ENCODE data around the gene BBS1. TPM values are rescaled to one million over a fixed set of nuclear protein-coding genes. Genes with fewer than 3 reads are reported as not detected.

Gene BBS1
- total RNA-seq, 2 donors from 2014 or later = 49.0 to 58.0 TPM

- ATAC-seq = no peak
- Histone ChIP-seq H3K27ac (no peak overlapping the region), H3K27me3 (no peaks in the 10 kb centered on the region), H3K4me1 (peaks cover 21% of the 10 kb centered on the region), H3K36me3 (replicated peaks in 1 of 2; ENCODE audit: insufficient read depth in 1 of 2, low read depth in 2 of 2) (no peaks in the 10 kb centered on the region), H3K4me3 (no peak overlapping the region), H3K9me3 (no peaks in the 10 kb centered on the region)
- no peak for DNase-seq
- intact Hi-C loops (cut with DNase I) = no loop called here
- 37 to 59% methylated on average over 3 to 15 of the region's 18 CpGs for WGBS, 2 donors
- TF ChIP-seq, protein P1, sequence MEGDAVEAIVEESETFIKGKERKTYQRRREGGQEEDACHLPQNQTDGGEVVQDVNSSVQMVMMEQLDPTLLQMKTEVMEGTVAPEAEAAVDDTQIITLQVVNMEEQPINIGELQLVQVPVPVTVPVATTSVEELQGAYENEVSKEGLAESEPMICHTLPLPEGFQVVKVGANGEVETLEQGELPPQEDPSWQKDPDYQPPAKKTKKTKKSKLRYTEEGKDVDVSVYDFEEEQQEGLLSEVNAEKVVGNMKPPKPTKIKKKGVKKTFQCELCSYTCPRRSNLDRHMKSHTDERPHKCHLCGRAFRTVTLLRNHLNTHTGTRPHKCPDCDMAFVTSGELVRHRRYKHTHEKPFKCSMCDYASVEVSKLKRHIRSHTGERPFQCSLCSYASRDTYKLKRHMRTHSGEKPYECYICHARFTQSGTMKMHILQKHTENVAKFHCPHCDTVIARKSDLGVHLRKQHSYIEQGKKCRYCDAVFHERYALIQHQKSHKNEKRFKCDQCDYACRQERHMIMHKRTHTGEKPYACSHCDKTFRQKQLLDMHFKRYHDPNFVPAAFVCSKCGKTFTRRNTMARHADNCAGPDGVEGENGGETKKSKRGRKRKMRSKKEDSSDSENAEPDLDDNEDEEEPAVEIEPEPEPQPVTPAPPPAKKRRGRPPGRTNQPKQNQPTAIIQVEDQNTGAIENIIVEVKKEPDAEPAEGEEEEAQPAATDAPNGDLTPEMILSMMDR (IDR thresholded peaks at IDR 0.05) = no peak
- TF ChIP-seq POLR2A (IDR thresholded peaks at IDR 0.05) = no peak
Observed at GRCh38 chr11:66546966-66547661, 36.7 kb downstream of the BBS1 start.

- H3K36me3 ChIP-seq (replicated peaks in 1 of 2; ENCODE audit: insufficient read depth in 1 of 2, low read depth in 2 of 2) = no peaks in the 10 kb centered on the region
- H3K4me3 ChIP-seq = no peak overlapping the region
- DNase-seq (no peak), ATAC-seq (no peak)
- TF ChIP-seq POLR2A (IDR thresholded peaks at IDR 0.05) = no peak
- TF ChIP-seq, protein P1 (IDR thresholded peaks at IDR 0.05) = no peak
- 41 to 65% methylated on average over 3 to 5 of the region's 5 CpGs for whole genome bisulfite sequencing, 2 donors
- intact Hi-C loops (cut with DNase I) = no loop called here
- H3K4me1 ChIP-seq = peaks cover 21% of the 10 kb centered on the region
- H3K9me3 ChIP-seq = no peaks in the 10 kb centered on the region
- H3K27ac ChIP-seq = no peak overlapping the region
- H3K27me3 ChIP-seq = no peaks in the 10 kb centered on the region
Observed at GRCh38 chr11:66547662-66548009, 37.2 kb downstream of the BBS1 start.

GRCh38 chr11:66548041-66548440 is 37.6 kb downstream of the BBS1 start:
- Histone ChIP-seq H3K36me3 (replicated peaks in 1 of 2; ENCODE audit: insufficient read depth in 1 of 2, low read depth in 2 of 2) (no peaks in the 10 kb centered on the region), H3K27me3 (no peaks in the 10 kb centered on the region), H3K9me3 (no peaks in the 10 kb centered on the region), H3K4me3 (no peak overlapping the region), H3K27ac (no peak overlapping the region), H3K4me1 (peaks cover 21% of the 10 kb centered on the region)
- no peak for TF ChIP-seq POLR2A (IDR thresholded peaks at IDR 0.05)
- TF ChIP-seq, protein P1 (IDR thresholded peaks at IDR 0.05) = no peak
- 34 to 41% methylated on average over 7 to 11 of the region's 11 CpGs for WGBS, 2 donors
- intact Hi-C loops (cut with DNase I) = no loop called here
- DNase-seq (no peak), ATAC-seq (no peak)

DNA sequence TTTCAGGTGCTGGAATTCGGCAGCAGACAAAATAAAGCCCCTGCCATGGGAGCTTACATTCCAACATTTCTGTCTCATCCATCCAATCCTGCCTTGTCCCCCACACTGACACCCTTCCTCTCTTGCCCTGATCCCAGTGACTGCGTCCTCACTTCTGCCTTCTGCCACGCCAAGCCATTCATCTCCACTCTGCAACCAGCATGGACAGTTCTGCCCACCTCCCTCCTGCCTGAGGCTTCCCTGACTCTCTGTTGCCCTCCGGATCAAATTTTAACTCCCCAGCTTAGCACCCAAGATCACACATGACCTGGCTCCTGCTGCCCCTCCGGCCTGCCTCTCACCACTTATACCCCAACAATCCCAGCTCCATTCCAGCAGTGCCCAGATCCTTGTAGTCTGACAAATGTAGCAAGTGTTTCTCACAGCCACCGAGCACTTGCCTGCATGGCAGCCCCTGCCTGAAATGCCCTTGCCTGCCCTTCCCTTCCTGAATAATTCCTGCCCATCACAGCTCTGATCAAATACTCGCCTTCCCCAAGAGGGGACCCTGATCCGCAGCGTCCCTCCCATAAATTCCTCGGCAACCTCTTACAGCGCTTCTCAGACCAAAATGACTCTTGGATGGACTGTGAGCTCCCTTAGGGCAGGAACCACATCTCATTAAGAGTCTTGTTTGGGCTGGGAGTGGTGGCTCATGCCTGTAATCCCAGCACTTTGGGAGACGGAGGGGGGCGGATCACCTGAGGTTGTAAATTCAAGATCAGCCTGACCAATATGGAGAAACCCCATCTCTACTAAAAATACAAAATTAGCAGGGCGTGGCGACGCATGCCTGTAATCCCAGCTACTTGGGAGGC is 38.6 kb downstream of the BBS1 start:
- WGBS, 2 donors = 46 to 50% methylated on average over 14 to 16 of the region's 16 CpGs
- H3K27me3 ChIP-seq = no peaks in the 10 kb centered on the region
- intact Hi-C loops (cut with DNase I) = no loop called here
- TF ChIP-seq, protein P1 (IDR thresholded peaks at IDR 0.05) = no peak
- no peak for TF ChIP-seq POLR2A (IDR thresholded peaks at IDR 0.05)
- DNase-seq = no peak
- H3K4me1 ChIP-seq = peaks cover 19% of the 10 kb centered on the region
- H3K4me3 ChIP-seq = no peak overlapping the region
- no peaks in the 10 kb centered on the region for H3K9me3 ChIP-seq
- H3K36me3 ChIP-seq (replicated peaks in 1 of 2; ENCODE audit: insufficient read depth in 1 of 2, low read depth in 2 of 2) = no peaks in the 10 kb centered on the region
- no peak for ATAC-seq
- no peak overlapping the region for H3K27ac ChIP-seq

Measured in body of pancreas (tissue), 4 donors.